Loucy (cell line): ENCODE measurements around the gene IL5RA.

ENCODE experiments used
- H2AFZ ChIP-seq: fragments of 200-600 bp; sonication (generic); 2 replicates; pipeline ENCODE4 v1.6.0; 2016; ENCODE audit warnings: antibody characterized with exemption, mild to moderate bottlenecking, low read length, moderate library complexity
- H3F3A ChIP-seq: fragments of 200-600 bp; 2 replicates; pipeline ENCODE4 v1.6.0; 2016; ENCODE audit warnings: antibody characterized with exemption, low read depth, mild to moderate bottlenecking
- H3K27me3 ChIP-seq: fragments of 200-600 bp; sonication (generic); 2 replicates; pipeline ENCODE4 v1.6.1; 2014; ENCODE audit warnings: low read length, mild to moderate bottlenecking; ENCODE audit not compliant: insufficient read depth, poor library complexity, severe bottlenecking
- H3K36me3 ChIP-seq: fragments of 200-600 bp; sonication (generic); 2 replicates; pipeline ENCODE4 v1.6.1; 2016; ENCODE audit warnings: low read length; ENCODE audit not compliant: insufficient read depth
- H3K4me1 ChIP-seq: fragments of 200-600 bp; sonication (generic); 2 replicates; pipeline ENCODE4 v1.5.1; 2014; ENCODE audit warnings: low read length, mild to moderate bottlenecking; ENCODE audit not compliant: insufficient read depth, poor library complexity, severe bottlenecking
- H3K4me2 ChIP-seq: fragments of 200-600 bp; sonication (generic); 2 replicates; pipeline ENCODE4 v1.6.0; 2014; ENCODE audit warnings: antibody characterized with exemption, low read length, low read depth, mild to moderate bottlenecking; ENCODE audit not compliant: poor library complexity, severe bottlenecking
- H3K4me3 ChIP-seq: fragments of 200-600 bp; sonication (generic); 2 replicates; pipeline ENCODE4 v1.5.1; 2014; ENCODE audit warnings: low read length, mild to moderate bottlenecking, mixed read lengths; ENCODE audit not compliant: poor library complexity, severe bottlenecking
- H3K79me2 ChIP-seq: fragments of 200-600 bp; sonication (generic); 2 replicates; pipeline ENCODE4 v1.6.1; 2014; ENCODE audit warnings: low read length; ENCODE audit not compliant: insufficient read depth
- H3K9ac ChIP-seq: fragments of 200-600 bp; sonication (generic); 2 replicates; pipeline ENCODE4 v1.6.0; 2014; ENCODE audit warnings: mild to moderate bottlenecking, low read depth, low read length, moderate library complexity; ENCODE audit not compliant: poor library complexity, severe bottlenecking
- H3K9me2 ChIP-seq: fragments of 200-600 bp; sonication (generic); replicated peaks from 2 replicates; pipeline ENCODE4 v1.6.1; 2016; ENCODE audit warnings: low read depth, low read length, mixed read lengths
- H3K9me3 ChIP-seq: fragments of 200-600 bp; sonication (generic); 2 replicates; pipeline ENCODE4 v1.6.1; 2014; ENCODE audit warnings: mild to moderate bottlenecking, antibody characterized with exemption, low read length, low read depth; ENCODE audit not compliant: insufficient read depth
- H4K20me1 ChIP-seq: fragments of 200-600 bp; sonication (generic); 2 replicates; pipeline ENCODE4 v1.6.0; 2014; ENCODE audit warnings: antibody characterized with exemption, low read length, mild to moderate bottlenecking; ENCODE audit not compliant: insufficient read depth, poor library complexity, severe bottlenecking
- EZH2phosphoT487 ChIP-seq: fragments of 200-600 bp; IDR thresholded peaks from 2 replicates; pipeline ENCODE4 v1.6.1; 2018; ENCODE audit warnings: antibody characterized with exemption, mild to moderate bottlenecking, moderate library complexity, borderline replicate concordance
- TF ChIP-seq, protein P1 (sequence below): fragments of 200-600 bp; sonication (generic); conservative IDR thresholded peaks from 2 replicates; pipeline ENCODE4 v1.5.1; 2014; ENCODE audit warnings: mild to moderate bottlenecking, antibody characterized with exemption, low read length

The IL5RA gene

DNA sequence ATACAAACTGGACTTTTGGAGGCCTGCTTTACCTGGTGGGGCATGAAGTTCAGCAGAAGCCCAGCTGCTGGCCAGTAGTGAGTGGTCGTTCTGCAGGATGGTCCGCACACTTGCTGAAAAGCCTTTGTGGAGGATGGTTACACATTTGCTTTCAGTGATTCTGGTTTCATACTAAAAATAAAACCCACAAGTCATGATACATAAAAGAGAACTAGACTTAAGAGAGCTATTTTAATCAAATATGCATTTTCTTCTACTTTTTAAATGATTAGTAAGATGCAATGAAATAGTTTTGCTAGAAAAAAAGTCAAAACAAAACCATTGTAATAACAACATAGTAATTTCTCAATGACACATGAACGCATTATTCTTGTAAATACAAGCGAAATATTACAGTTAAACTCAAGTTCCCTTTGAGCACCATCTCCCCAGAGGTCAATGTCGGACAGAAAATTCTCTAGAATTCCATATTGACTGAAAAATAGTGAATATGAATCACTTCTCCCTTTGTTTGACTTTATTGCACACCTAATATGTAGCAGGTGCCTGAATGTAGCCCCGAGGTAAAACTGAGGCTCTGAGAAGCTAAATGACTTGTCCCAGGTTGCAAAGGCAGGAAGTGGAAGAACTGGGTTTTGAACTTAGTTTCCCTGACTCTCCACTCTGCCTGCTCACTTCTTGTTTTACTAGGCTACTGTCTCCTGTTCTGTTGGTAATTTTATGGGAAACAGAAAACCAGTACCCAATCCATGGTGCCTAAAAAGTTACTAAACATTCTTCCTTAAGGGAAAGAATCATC lies 8.3 kb downstream of the IL5RA start:
- no peaks in the 10 kb centered on the region for H3K27me3 ChIP-seq
- H3K36me3 ChIP-seq = no peaks in the 10 kb centered on the region
- H4K20me1 ChIP-seq = no peaks in the 10 kb centered on the region
- no peaks in the 10 kb centered on the region for H3K9me3 ChIP-seq
- no peak overlapping the region for H2AFZ ChIP-seq
- H3K4me3 ChIP-seq = no peak overlapping the region
- no peaks in the 10 kb centered on the region for H3K79me2 ChIP-seq
- H3F3A ChIP-seq = no peaks in the 10 kb centered on the region
- H3K4me1 ChIP-seq = no peaks in the 10 kb centered on the region
- H3K9ac ChIP-seq = no peak overlapping the region
- no peaks in the 10 kb centered on the region for H3K9me2 ChIP-seq
- no peak overlapping the region for H3K4me2 ChIP-seq
- TF ChIP-seq EZH2phosphoT487 = no peak
- TF ChIP-seq, protein P1, sequence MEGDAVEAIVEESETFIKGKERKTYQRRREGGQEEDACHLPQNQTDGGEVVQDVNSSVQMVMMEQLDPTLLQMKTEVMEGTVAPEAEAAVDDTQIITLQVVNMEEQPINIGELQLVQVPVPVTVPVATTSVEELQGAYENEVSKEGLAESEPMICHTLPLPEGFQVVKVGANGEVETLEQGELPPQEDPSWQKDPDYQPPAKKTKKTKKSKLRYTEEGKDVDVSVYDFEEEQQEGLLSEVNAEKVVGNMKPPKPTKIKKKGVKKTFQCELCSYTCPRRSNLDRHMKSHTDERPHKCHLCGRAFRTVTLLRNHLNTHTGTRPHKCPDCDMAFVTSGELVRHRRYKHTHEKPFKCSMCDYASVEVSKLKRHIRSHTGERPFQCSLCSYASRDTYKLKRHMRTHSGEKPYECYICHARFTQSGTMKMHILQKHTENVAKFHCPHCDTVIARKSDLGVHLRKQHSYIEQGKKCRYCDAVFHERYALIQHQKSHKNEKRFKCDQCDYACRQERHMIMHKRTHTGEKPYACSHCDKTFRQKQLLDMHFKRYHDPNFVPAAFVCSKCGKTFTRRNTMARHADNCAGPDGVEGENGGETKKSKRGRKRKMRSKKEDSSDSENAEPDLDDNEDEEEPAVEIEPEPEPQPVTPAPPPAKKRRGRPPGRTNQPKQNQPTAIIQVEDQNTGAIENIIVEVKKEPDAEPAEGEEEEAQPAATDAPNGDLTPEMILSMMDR = no peak

DNA sequence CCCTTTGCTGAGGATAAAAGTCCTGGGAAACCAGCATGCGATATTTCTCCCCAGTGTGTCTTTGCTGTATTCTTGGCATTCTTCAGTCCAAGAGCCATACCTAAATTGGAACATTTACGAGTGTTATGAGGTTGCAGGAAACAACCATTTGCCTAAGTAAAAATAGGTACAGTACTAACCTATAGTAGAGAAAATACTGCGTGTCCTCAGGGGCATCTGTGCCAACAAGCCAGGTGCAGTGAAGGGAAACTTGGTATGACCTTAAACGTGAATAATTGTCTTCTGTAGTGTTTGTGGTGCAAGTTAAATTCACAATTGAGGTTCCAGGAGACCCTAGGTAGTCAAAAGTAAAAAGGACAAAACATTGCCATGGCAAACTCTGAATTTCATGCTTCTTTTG lies 12.2 kb downstream of the IL5RA start:
- no peaks in the 10 kb centered on the region for H3K79me2 ChIP-seq
- TF ChIP-seq EZH2phosphoT487 = no peak
- TF ChIP-seq, protein P1 = no peak
- H3K4me2 ChIP-seq = no peak overlapping the region
- H4K20me1 ChIP-seq = no peaks in the 10 kb centered on the region
- no peaks in the 10 kb centered on the region for H3K27me3 ChIP-seq
- no peak overlapping the region for H2AFZ ChIP-seq
- H3K36me3 ChIP-seq = no peaks in the 10 kb centered on the region
- H3K9me3 ChIP-seq = no peaks in the 10 kb centered on the region
- H3K4me1 ChIP-seq = no peaks in the 10 kb centered on the region
- H3K9me2 ChIP-seq = no peaks in the 10 kb centered on the region
- H3K9ac ChIP-seq = no peak overlapping the region
- H3F3A ChIP-seq = no peaks in the 10 kb centered on the region
- H3K4me3 ChIP-seq = no peak overlapping the region

DNA sequence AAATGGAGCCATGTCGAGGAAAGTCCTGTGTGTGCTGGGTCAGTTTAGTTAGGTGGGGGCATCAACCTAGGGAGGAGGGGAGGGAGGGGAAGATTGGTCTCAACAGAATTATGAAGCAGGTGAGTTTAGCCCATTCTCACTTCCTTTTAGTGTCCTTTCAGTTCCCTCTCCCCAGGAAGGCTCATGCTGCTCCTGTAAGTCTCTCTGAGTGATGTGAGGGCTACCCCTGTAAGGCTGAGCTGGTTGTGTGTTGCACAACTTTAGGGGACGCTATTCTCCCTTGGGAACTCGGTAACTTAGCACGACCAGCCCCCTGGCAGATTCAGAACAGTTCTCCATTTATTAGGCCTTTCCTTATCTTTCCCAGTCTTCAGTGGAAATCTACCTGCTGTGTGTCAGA lies 21.2 kb downstream of the IL5RA start:
- Histone ChIP-seq H3K9ac (no peak overlapping the region), H3K27me3 (no peaks in the 10 kb centered on the region), H3K9me3 (no peaks in the 10 kb centered on the region), H3K9me2 (no peaks in the 10 kb centered on the region), H3K4me2 (no peak overlapping the region), H4K20me1 (no peaks in the 10 kb centered on the region), H3K4me1 (no peaks in the 10 kb centered on the region), H3F3A (no peaks in the 10 kb centered on the region), H3K36me3 (no peaks in the 10 kb centered on the region), H3K79me2 (no peaks in the 10 kb centered on the region), H3K4me3 (no peak overlapping the region), H2AFZ (no peak overlapping the region)
- TF ChIP-seq, protein P1 = no peak
- no peak for TF ChIP-seq EZH2phosphoT487
